ENCODE data around the gene KMO.

- TF ChIP-seq CTCF (IDR thresholded peaks at IDR 0.05) (no peak), ZFX (IDR thresholded peaks at IDR 0.05; ENCODE audit: borderline replicate concordance) (no peak)
Observed at GRCh38 chr1:241617426-241617825, 85.2 kb downstream of the KMO start.

All from 22Rv1 (cell line).